ENCODE data around the gene SLC16A1. TPM values are rescaled to one million over a fixed set of nuclear protein-coding genes. Genes with fewer than 3 reads are reported as not detected.
"Not testable (repeated sequence)": the region's sequence is repeated elsewhere in the genome, so short reads cannot be mapped to it uniquely, and the experiment has no call there.

The SLC16A1 gene
- total RNA-seq, 1 donor = 77.1 TPM

DNA sequence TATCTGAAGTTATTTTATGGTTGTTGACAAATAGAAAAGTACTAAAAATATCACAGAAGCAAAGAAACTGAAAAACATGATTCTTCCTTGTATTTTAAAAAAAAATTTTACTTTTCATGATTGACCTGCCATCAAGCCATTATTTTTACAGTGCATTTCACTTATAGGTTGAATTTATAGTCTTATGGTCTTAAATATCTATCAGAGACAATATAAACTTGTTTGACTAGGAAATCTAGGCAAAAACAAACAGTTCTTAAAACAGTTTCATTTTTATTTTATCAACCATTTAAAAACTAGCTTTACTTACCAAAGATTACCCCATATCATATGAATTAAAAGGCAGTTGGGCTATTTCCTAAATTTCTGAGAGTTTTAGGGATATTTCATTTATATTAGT lies 59.2 kb downstream of the SLC16A1 start:
- Histone ChIP-seq H3K4me3 (ENCODE audit: insufficient read depth, low read length) (no peak overlapping the region), H4K20me1 (ENCODE audit: insufficient read depth, low read length) (no peaks in the 10 kb centered on the region), H3K79me2 (ENCODE audit: insufficient read depth, low read length) (no peaks in the 10 kb centered on the region), H3K27me3 (ENCODE audit: insufficient read depth, low read length) (no peaks in the 10 kb centered on the region), H3K4me2 (ENCODE audit: insufficient read depth, low read length) (no peak overlapping the region), H3K4me1 (ENCODE audit: insufficient read depth, low read length) (no peaks in the 10 kb centered on the region), H3K27ac (ENCODE audit: low read depth, low read length) (no peak overlapping the region), H2AFZ (ENCODE audit: low read length) (no peak overlapping the region), H3K36me3 (ENCODE audit: insufficient read depth, low read length) (no peaks in the 10 kb centered on the region), H3K9me3 (ENCODE audit: low read depth, low read length) (peaks cover 2% of the 10 kb centered on the region)
- TF ChIP-seq, protein P1, sequence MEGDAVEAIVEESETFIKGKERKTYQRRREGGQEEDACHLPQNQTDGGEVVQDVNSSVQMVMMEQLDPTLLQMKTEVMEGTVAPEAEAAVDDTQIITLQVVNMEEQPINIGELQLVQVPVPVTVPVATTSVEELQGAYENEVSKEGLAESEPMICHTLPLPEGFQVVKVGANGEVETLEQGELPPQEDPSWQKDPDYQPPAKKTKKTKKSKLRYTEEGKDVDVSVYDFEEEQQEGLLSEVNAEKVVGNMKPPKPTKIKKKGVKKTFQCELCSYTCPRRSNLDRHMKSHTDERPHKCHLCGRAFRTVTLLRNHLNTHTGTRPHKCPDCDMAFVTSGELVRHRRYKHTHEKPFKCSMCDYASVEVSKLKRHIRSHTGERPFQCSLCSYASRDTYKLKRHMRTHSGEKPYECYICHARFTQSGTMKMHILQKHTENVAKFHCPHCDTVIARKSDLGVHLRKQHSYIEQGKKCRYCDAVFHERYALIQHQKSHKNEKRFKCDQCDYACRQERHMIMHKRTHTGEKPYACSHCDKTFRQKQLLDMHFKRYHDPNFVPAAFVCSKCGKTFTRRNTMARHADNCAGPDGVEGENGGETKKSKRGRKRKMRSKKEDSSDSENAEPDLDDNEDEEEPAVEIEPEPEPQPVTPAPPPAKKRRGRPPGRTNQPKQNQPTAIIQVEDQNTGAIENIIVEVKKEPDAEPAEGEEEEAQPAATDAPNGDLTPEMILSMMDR (IDR thresholded peaks at IDR 0.05; ENCODE audit: extremely low read depth, low read depth, low read length) = no peak
- DNase-seq (ENCODE audit: insufficient read length, low spot score, missing footprints) = no peak

DNA sequence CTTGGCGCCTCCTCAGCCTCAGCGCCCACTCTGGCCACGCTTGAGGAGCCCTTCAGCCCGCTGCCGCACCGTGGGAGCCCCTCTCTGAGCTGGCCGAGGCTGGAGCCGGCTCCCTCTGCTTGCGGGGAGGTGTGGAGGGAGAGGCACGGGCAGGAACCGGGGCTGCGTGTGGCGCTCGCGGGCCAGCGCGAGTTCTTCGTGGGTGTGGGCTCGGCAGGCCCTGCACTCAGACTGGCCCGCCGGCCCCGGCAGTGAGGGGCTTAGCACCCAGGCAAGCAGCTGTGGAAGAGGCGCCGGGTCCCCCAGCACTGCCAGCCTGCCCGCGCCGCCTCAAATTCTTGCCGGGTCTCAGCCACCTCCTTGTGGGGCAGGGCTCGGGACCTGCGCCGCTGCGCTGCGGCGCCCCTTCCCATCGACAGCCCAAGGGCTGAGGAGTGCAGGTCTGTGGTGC lies 61.4 kb downstream of the SLC16A1 start:
- no peak for DNase-seq (ENCODE audit: insufficient read length, low spot score, missing footprints)
- H3K4me3 ChIP-seq (ENCODE audit: insufficient read depth, low read length) = no peak overlapping the region
- H3K4me1 ChIP-seq (ENCODE audit: insufficient read depth, low read length) = no peaks in the 10 kb centered on the region
- H2AFZ ChIP-seq (ENCODE audit: low read length) = no peak overlapping the region
- H3K27ac ChIP-seq (ENCODE audit: low read depth, low read length) = no peak overlapping the region
- no peaks in the 10 kb centered on the region for H3K27me3 ChIP-seq (ENCODE audit: insufficient read depth, low read length)
- no peaks in the 10 kb centered on the region for H3K36me3 ChIP-seq (ENCODE audit: insufficient read depth, low read length)
- no peaks in the 10 kb centered on the region for H4K20me1 ChIP-seq (ENCODE audit: insufficient read depth, low read length)
- no peak overlapping the region for H3K4me2 ChIP-seq (ENCODE audit: insufficient read depth, low read length)
- H3K79me2 ChIP-seq (ENCODE audit: insufficient read depth, low read length) = no peaks in the 10 kb centered on the region
- TF ChIP-seq, protein P1 (IDR thresholded peaks at IDR 0.05; ENCODE audit: extremely low read depth, low read depth, low read length) = no peak
- peaks cover 2% of the 10 kb centered on the region for H3K9me3 ChIP-seq (ENCODE audit: low read depth, low read length)

DNA sequence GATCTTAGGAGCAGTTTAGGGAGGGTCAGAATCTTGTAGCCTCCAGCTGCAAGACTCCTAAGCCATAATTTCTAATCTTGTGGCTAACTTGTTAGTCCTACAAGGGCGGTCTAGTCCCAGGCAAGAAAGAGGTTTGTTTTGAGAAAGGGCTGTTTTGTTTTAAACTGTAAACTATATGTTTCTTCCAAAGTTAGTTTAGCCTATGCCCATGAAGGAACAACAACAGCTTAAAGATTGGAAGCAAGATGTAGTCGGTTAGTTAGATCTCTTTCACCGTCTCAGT lies 62.0 kb downstream of the SLC16A1 start:
- Histone ChIP-seq H3K27ac (ENCODE audit: low read depth, low read length) (no peak overlapping the region), H3K4me2 (ENCODE audit: insufficient read depth, low read length) (no peak overlapping the region), H2AFZ (ENCODE audit: low read length) (no peak overlapping the region), H3K9me3 (ENCODE audit: low read depth, low read length) (peaks cover 2% of the 10 kb centered on the region), H3K4me3 (ENCODE audit: insufficient read depth, low read length) (no peak overlapping the region), H3K4me1 (ENCODE audit: insufficient read depth, low read length) (no peaks in the 10 kb centered on the region), H3K27me3 (ENCODE audit: insufficient read depth, low read length) (no peaks in the 10 kb centered on the region), H4K20me1 (ENCODE audit: insufficient read depth, low read length) (no peaks in the 10 kb centered on the region), H3K79me2 (ENCODE audit: insufficient read depth, low read length) (no peaks in the 10 kb centered on the region), H3K36me3 (ENCODE audit: insufficient read depth, low read length) (no peaks in the 10 kb centered on the region)
- TF ChIP-seq, protein P1 (IDR thresholded peaks at IDR 0.05; ENCODE audit: extremely low read depth, low read depth, low read length) = no peak
- DNase-seq (ENCODE audit: insufficient read length, low spot score, missing footprints) = no peak

DNA sequence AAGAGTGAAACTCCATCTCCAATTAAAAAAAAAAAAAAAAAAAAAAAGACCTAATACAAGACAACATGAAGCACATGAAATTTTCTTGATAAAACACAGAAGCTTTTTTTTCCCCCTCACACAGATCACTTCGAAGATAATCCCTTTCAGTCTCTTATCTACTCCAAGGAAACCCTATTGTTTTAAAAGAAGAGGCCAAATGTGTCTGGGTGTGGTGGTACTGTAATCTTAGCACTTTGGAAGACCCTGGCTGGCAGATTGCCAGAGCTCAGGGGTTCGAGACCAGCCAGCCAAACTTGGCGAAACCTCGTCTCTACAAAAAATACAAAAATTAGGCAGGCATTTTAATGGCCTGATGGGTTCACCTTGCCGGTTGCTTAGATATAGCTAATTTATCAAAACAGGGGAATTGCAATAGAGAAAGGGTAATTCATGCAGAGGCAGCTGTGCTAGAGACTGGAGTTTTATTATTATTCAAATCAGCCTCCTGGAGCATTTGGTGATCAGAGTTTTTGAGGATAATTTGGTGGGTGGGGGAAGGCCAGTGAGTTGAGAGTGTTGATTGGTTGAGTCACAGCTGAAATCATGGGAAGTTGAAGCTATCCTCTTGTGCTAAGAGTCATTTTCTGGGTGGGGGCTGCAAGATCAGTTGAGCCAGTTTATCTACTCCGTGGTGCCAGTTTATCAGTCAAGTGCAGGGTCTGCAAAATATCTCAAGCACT lies 62.5 kb downstream of the SLC16A1 start:
- Histone ChIP-seq H3K27me3 (ENCODE audit: insufficient read depth, low read length) (no peaks in the 10 kb centered on the region), H3K36me3 (ENCODE audit: insufficient read depth, low read length) (no peaks in the 10 kb centered on the region), H3K4me2 (ENCODE audit: insufficient read depth, low read length) (no peak overlapping the region), H3K79me2 (ENCODE audit: insufficient read depth, low read length) (no peaks in the 10 kb centered on the region), H3K4me1 (ENCODE audit: insufficient read depth, low read length) (no peaks in the 10 kb centered on the region), H3K27ac (ENCODE audit: low read depth, low read length) (no peak overlapping the region), H2AFZ (ENCODE audit: low read length) (no peak overlapping the region), H3K9me3 (ENCODE audit: low read depth, low read length) (peaks cover 2% of the 10 kb centered on the region), H3K4me3 (ENCODE audit: insufficient read depth, low read length) (no peak overlapping the region), H4K20me1 (ENCODE audit: insufficient read depth, low read length) (no peaks in the 10 kb centered on the region)
- no peak for DNase-seq (ENCODE audit: insufficient read length, low spot score, missing footprints)
- TF ChIP-seq, protein P1 (IDR thresholded peaks at IDR 0.05; ENCODE audit: extremely low read depth, low read depth, low read length) = no peak

DNA sequence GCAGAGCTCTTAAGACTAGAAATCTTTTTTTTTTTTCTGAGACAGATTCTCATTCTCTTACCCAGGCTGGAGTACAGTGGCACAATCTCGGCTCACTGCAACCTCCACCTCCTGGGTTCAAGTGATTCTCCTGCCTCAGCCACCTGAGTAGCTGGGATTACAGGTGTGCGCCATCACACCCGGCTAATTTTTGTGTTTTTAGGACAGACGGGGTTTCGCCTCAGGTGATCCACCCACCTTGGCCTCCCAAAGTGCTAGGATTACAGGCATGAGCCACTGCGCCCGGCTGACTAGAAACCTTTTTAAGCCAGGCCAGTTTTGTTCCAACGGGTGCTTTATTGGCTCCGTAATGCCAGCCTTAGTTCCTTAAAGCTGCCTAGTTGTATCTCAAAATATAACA lies 66.1 kb downstream of the SLC16A1 start:
- H2AFZ ChIP-seq (ENCODE audit: low read length); H3K27me3 ChIP-seq (ENCODE audit: insufficient read depth, low read length); H3K9me3 ChIP-seq (ENCODE audit: low read depth, low read length); H3K4me2 ChIP-seq (ENCODE audit: insufficient read depth, low read length); H3K79me2 ChIP-seq (ENCODE audit: insufficient read depth, low read length); H3K36me3 ChIP-seq (ENCODE audit: insufficient read depth, low read length); H3K4me3 ChIP-seq (ENCODE audit: insufficient read depth, low read length); H3K27ac ChIP-seq (ENCODE audit: low read depth, low read length); H3K4me1 ChIP-seq (ENCODE audit: insufficient read depth, low read length); H4K20me1 ChIP-seq (ENCODE audit: insufficient read depth, low read length); DNase-seq (ENCODE audit: insufficient read length, low spot score, missing footprints): not testable (repeated sequence)

Measured in osteoblast (primary cell).